Mesenchymal stem cell (in vitro differentiated cells and primary cell): ENCODE data around the gene CITED4.

Experiments
- DNase-seq: peaks from one replicate; pipeline ENCODE4 v3.0.0-alpha.2; 2013
- H2AFZ ChIP-seq: one replicate; pipeline ENCODE4 v1.6.1; 2013; ENCODE audit warnings: low read depth, mild to moderate bottlenecking, control low read depth, inconsistent platforms, low read length, moderate library complexity
- H2AK5ac ChIP-seq: 2 replicates; pipeline ENCODE4 v1.6.1; 2013; ENCODE audit warnings: low read length, moderate library complexity, mild to moderate bottlenecking, inconsistent platforms; ENCODE audit not compliant: severe bottlenecking
- H2BK120ac ChIP-seq: one replicate; pipeline ENCODE4 v1.6.1; 2013; ENCODE audit warnings: low read depth, mild to moderate bottlenecking, inconsistent platforms, low read length, moderate library complexity
- H2BK12ac ChIP-seq, 2 experiments: one replicate each; pipeline ENCODE4 v1.6.1; 2013; ENCODE audit warnings: inconsistent platforms in 2 of 2, low read length in 2 of 2, mild to moderate bottlenecking in 2 of 2, moderate library complexity in 2 of 2, control low read depth in 1 of 2
- H2BK15ac ChIP-seq: one replicate; pipeline ENCODE4 v1.6.1; 2013; ENCODE audit warnings: mild to moderate bottlenecking, low read depth, inconsistent platforms; ENCODE audit not compliant: poor library complexity, severe bottlenecking
- H2BK5ac ChIP-seq: 2 replicates; pipeline ENCODE4 v1.6.1; 2013; ENCODE audit warnings: low read depth, mild to moderate bottlenecking, low read length, control low read depth, inconsistent platforms; ENCODE audit not compliant: poor library complexity, severe bottlenecking
- H3K14ac ChIP-seq, 2 experiments: one replicate each; pipeline ENCODE4 v1.6.1; 2013; ENCODE audit warnings: inconsistent platforms in 2 of 2, low read length in 2 of 2, control low read depth in 1 of 2, mild to moderate bottlenecking in 1 of 2, moderate library complexity in 1 of 2
- H3K18ac ChIP-seq, 2 experiments: one replicate each; pipeline ENCODE4 v1.6.1; 2013; ENCODE audit warnings: inconsistent platforms in 2 of 2, low read length in 2 of 2, control low read depth in 1 of 2, low read depth in 1 of 2, mild to moderate bottlenecking in 1 of 2
- H3K23ac ChIP-seq, 2 experiments: one replicate each; pipeline ENCODE4 v1.6.1; 2013; ENCODE audit warnings: inconsistent platforms in 2 of 2, low read length in 2 of 2, mild to moderate bottlenecking in 2 of 2, moderate library complexity in 2 of 2, control low read depth in 1 of 2
- H3K27ac ChIP-seq: 2 replicates; pipeline ENCODE4 v1.5.1; 2013; ENCODE audit warnings: mild to moderate bottlenecking, moderate library complexity, low read length, control low read depth, inconsistent platforms; ENCODE audit not compliant: poor library complexity, severe bottlenecking
- H3K27me3 ChIP-seq, 2 experiments: 2 replicates each; pipeline versions ENCODE4 v1.6.1 to v1.7.0; 2013; ENCODE audit warnings: low read length in 2 of 2, mild to moderate bottlenecking in 2 of 2, moderate library complexity in 2 of 2, control low read depth in 1 of 2, inconsistent platforms in 1 of 2; ENCODE audit not compliant: control insufficient read depth in 1 of 2, insufficient read depth in 1 of 2
- H3K36me3 ChIP-seq, 2 experiments: 2 replicates each; pipeline versions ENCODE4 v1.6.1 to v1.7.0; 2013; ENCODE audit warnings: low read length in 2 of 2, control low read depth in 1 of 2, inconsistent platforms in 1 of 2, low read depth in 1 of 2, mild to moderate bottlenecking in 1 of 2; ENCODE audit not compliant: insufficient read depth in 2 of 2, control insufficient read depth in 1 of 2
- H3K4ac ChIP-seq, 2 experiments: one replicate each; pipeline ENCODE4 v1.6.1; 2013; ENCODE audit warnings: inconsistent platforms in 2 of 2, low read length in 2 of 2, mild to moderate bottlenecking in 2 of 2, moderate library complexity in 2 of 2, control low read depth in 1 of 2, low read depth in 1 of 2
- H3K4me1 ChIP-seq: 2 replicates; pipeline ENCODE4 v1.6.1; 2013; ENCODE audit warnings: low read depth, low read length, control low read depth; ENCODE audit not compliant: control insufficient read depth, insufficient read depth
- H3K4me2 ChIP-seq: 2 replicates; pipeline ENCODE4 v1.6.1; 2013; ENCODE audit warnings: low read length, mild to moderate bottlenecking, inconsistent platforms; ENCODE audit not compliant: poor library complexity, severe bottlenecking
- H3K4me3 ChIP-seq, 2 experiments: 2 replicates each; pipeline versions ENCODE4 v1.5.1 to v1.7.0; 2013; ENCODE audit warnings: low read length in 2 of 2, mild to moderate bottlenecking in 2 of 2, control low read depth in 1 of 2, low read depth in 1 of 2; ENCODE audit not compliant: insufficient read depth in 1 of 2
- H3K79me1 ChIP-seq: replicated peaks from 2 replicates; pipeline ENCODE4 v1.6.1; 2013; ENCODE audit warnings: mild to moderate bottlenecking, control low read depth, low read length, inconsistent platforms; ENCODE audit not compliant: poor library complexity, severe bottlenecking
- H3K9ac ChIP-seq: 2 replicates; pipeline ENCODE4 v1.7.0; 2013; ENCODE audit warnings: mild to moderate bottlenecking, low read length, moderate library complexity
- H3K9me3 ChIP-seq: 2 replicates; pipeline ENCODE4 v1.7.0; 2013; ENCODE audit warnings: mild to moderate bottlenecking, low read length; ENCODE audit not compliant: control insufficient read depth
- H4K8ac ChIP-seq: one replicate; pipeline ENCODE4 v1.6.1; 2013; ENCODE audit warnings: inconsistent platforms, mild to moderate bottlenecking, low read length, moderate library complexity
- H4K91ac ChIP-seq: one replicate; pipeline ENCODE4 v1.6.1; 2013; ENCODE audit warnings: mild to moderate bottlenecking, low read length, inconsistent platforms
- WGBS: methylation state at CpG from one replicate; pipeline ENCODE4 v1.1.7; 2013; ENCODE audit warnings: mixed read lengths; 5-methylcytosine and 5-hydroxymethylcytosine counted together

The CITED4 gene

DNA sequence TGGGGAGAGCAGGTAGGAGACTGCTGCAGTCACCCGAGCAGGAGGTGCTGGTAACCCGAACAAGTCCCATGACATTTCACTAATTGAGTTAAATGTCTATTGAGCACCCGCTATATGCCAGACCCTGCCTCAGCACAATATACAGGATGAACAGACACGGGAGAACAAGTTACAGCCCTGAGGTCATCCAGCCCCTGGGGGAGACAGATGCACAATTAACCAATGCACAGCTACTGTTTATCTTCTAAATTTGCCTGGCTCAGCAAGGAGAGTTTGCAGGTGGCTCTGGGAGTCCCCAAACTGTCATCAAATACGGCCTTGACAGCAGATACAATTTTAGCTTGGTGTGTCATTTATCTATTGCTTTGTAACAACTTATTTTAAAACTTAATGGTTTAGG, 18.1 kb downstream of the CITED4 start:
- Histone ChIP-seq H2BK5ac (no peak overlapping the region), H4K8ac (no peak overlapping the region), H3K4ac (no peak overlapping the region), H2BK12ac (no peak overlapping the region), H3K9me3 (peaks cover 12% of the 10 kb centered on the region), H3K23ac (no peak overlapping the region), H3K79me1 (no peaks in the 10 kb centered on the region), H3K27ac (no peak overlapping the region), H2AK5ac (no peak overlapping the region), H2AFZ (no peak overlapping the region), H3K36me3 (no peaks in the 10 kb centered on the region), H2BK120ac (no peak overlapping the region), H2BK15ac (no peak overlapping the region), H4K91ac (no peak overlapping the region), H3K18ac (no peak overlapping the region), H3K9ac (no peak overlapping the region), H3K4me1 (peaks cover 10% of the 10 kb centered on the region), H3K14ac (no peak overlapping the region), H3K27me3 (peaks cover 0 to 26% of the 10 kb centered on the region in 2 experiments), H3K4me2 (no peak overlapping the region), H3K4me3 (no peak overlapping the region)
- DNase-seq: no peak
- 79% methylated on average over 4 of the region's 5 CpGs for WGBS

DNA sequence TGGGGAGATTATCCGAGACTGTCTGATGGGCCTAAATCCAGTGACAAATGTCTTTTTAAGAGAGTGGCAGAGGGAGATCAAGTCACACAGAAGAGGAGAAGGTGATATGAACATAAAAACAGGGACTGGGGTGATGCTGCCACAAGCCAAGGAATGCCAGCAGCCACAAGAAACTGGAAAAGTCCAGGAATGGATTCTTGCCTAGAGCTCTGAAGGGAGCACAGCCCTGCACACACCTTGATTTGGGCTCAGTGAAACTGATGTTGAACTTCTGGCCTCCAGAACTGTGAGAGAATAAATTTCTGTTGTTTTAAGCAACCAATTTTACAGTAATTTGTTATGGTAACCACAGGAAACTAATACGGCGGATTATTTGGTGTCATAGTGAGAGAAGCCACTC, 19.5 kb downstream of the CITED4 start:
- WGBS: 99% methylated on average over 3 of the region's 3 CpGs
- no peak overlapping the region for H3K4me3 ChIP-seq
- no peak overlapping the region for H2BK120ac ChIP-seq
- H2AK5ac ChIP-seq: no peak overlapping the region
- H3K4me2 ChIP-seq: no peak overlapping the region
- H3K4ac ChIP-seq: no peak overlapping the region
- no peak overlapping the region for H3K23ac ChIP-seq
- H3K9me3 ChIP-seq: peaks cover 12% of the 10 kb centered on the region
- H2AFZ ChIP-seq: no peak overlapping the region
- no peaks in the 10 kb centered on the region for H3K79me1 ChIP-seq
- H3K9ac ChIP-seq: no peak overlapping the region
- peaks cover 15% of the 10 kb centered on the region for H3K4me1 ChIP-seq
- H3K18ac ChIP-seq: no peak overlapping the region
- peaks cover 0 to 6% of the 10 kb centered on the region in 2 experiments for H3K36me3 ChIP-seq
- no peak overlapping the region for H2BK5ac ChIP-seq
- H4K8ac ChIP-seq: no peak overlapping the region
- H4K91ac ChIP-seq: no peak overlapping the region
- H3K27ac ChIP-seq: no peak overlapping the region
- no peak for DNase-seq
- H2BK12ac ChIP-seq: no peak overlapping the region
- H3K14ac ChIP-seq: no peak overlapping the region
- peaks cover 0 to 30% of the 10 kb centered on the region in 2 experiments for H3K27me3 ChIP-seq
- no peak overlapping the region for H2BK15ac ChIP-seq

DNA sequence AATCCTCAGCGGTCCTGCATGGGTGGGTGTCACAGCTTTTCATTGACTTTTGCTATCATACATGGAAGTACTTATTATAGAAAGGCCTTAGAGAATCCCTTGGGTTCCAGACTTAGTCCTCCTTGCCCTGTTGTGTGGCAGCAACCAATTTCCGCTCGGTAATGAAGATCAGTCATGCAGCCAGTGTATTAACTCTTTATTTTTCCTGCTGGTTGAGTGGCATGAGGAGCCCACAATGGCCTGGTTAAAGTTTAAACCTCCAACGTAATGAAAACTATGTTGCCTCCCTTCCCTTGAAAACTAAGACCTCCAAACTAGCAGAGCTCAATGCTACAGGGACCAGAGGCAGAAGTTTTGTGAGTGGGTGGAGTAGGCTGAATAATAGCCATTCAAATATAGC, 20.0 kb downstream of the CITED4 start:
- H2BK12ac ChIP-seq: no peak overlapping the region
- H4K91ac ChIP-seq: no peak overlapping the region
- no peak for DNase-seq
- H3K14ac ChIP-seq: no peak overlapping the region
- no peak overlapping the region for H2AFZ ChIP-seq
- no peak overlapping the region for H3K4ac ChIP-seq
- H2AK5ac ChIP-seq: no peak overlapping the region
- H3K23ac ChIP-seq: no peak overlapping the region
- no peak overlapping the region for H4K8ac ChIP-seq
- H2BK5ac ChIP-seq: no peak overlapping the region
- H3K79me1 ChIP-seq: no peaks in the 10 kb centered on the region
- no peak overlapping the region for H3K4me3 ChIP-seq
- no peak overlapping the region for H2BK120ac ChIP-seq
- no peak overlapping the region for H3K4me2 ChIP-seq
- H3K4me1 ChIP-seq: peaks cover 15% of the 10 kb centered on the region
- peaks cover 0 to 34% of the 10 kb centered on the region in 2 experiments for H3K27me3 ChIP-seq
- peak overlapping the region; percentile 47 for H3K27ac ChIP-seq
- peaks cover 12% of the 10 kb centered on the region for H3K9me3 ChIP-seq
- 80% methylated on average over 3 of the region's 4 CpGs for WGBS
- no peak overlapping the region for H3K18ac ChIP-seq
- no peak overlapping the region for H3K9ac ChIP-seq
- H2BK15ac ChIP-seq: no peak overlapping the region
- peaks cover 0 to 6% of the 10 kb centered on the region in 2 experiments for H3K36me3 ChIP-seq

DNA sequence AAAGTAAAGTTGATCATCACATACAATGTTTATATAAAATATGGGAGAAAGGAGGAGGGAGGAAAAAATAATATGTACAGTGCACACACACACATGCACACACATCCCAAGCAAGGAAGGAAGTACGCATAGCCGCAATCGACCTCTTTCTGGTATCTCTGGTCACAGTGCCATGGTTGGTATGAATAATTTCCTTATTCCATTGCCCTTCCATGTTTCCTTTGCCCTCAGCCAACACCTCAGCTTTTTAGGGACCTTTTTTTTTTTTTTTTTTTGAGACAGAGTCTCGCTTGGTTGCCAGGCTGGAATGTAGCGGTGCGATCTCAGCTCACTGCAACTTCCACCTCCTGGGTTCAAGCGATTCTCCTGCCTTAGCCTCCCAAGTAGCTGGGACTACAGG, 20.6 kb downstream of the CITED4 start:
- H3K9me3 ChIP-seq: peaks cover 12% of the 10 kb centered on the region
- H3K9ac ChIP-seq: no peak overlapping the region
- peaks cover 0 to 6% of the 10 kb centered on the region in 2 experiments for H3K36me3 ChIP-seq
- peaks cover 0 to 39% of the 10 kb centered on the region in 2 experiments for H3K27me3 ChIP-seq
- H4K91ac ChIP-seq: no peak overlapping the region
- no peak overlapping the region for H3K4me2 ChIP-seq
- WGBS: 94% methylated on average over 3 of the region's 7 CpGs
- H3K4me1 ChIP-seq: peaks cover 15% of the 10 kb centered on the region
- no peak overlapping the region for H2BK5ac ChIP-seq
- H3K14ac ChIP-seq: no peak overlapping the region
- no peak for DNase-seq
- H2BK15ac ChIP-seq: no peak overlapping the region
- no peak overlapping the region for H2BK120ac ChIP-seq
- no peak overlapping the region for H3K18ac ChIP-seq
- no peak overlapping the region for H3K4ac ChIP-seq
- H3K27ac ChIP-seq: no peak overlapping the region
- H2AK5ac ChIP-seq: no peak overlapping the region
- no peak overlapping the region for H3K4me3 ChIP-seq
- no peak overlapping the region for H4K8ac ChIP-seq
- no peak overlapping the region for H2BK12ac ChIP-seq
- no peaks in the 10 kb centered on the region for H3K79me1 ChIP-seq
- no peak overlapping the region for H3K23ac ChIP-seq
- no peak overlapping the region for H2AFZ ChIP-seq
